OCI-LY7 (cell line): ENCODE measurements around the gene RBM20.

Experiments used
- EZH2phosphoT487 ChIP-seq: fragments of 200-600 bp; sonication (generic); IDR thresholded peaks from 2 replicates; pipeline ENCODE4 v1.6.1; 2018; ENCODE audit warnings: low read depth, borderline replicate concordance, mild to moderate bottlenecking, mixed run types, antibody characterized with exemption, low read length, moderate library complexity, mixed read lengths
- TF ChIP-seq, protein P1 (sequence below): fragments of 200-600 bp; sonication (generic); conservative IDR thresholded peaks from 2 replicates; pipeline ENCODE4 v1.5.1; 2014; ENCODE audit warnings: mild to moderate bottlenecking, antibody characterized with exemption, low read length, moderate library complexity, mixed read lengths

DNA sequence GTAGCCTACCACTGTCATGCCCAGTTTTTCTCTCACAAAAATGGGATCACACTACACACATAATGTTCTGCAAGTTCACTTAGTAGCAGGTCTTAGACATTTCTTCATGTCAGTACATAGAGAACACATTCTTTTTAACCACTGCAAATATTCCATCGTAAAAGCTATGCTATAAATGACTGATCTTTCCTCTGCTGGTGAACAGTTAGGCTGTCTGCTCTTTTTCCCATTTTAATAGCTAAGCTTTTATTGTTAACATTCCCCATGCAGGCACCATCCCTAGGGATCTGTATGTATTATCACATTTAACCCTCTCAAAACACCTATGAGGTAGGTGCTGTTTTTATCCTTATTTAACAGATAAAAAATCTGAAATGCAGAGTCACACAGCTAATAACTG, 181.4 kb downstream of the RBM20 start:
- TF ChIP-seq, protein P1, sequence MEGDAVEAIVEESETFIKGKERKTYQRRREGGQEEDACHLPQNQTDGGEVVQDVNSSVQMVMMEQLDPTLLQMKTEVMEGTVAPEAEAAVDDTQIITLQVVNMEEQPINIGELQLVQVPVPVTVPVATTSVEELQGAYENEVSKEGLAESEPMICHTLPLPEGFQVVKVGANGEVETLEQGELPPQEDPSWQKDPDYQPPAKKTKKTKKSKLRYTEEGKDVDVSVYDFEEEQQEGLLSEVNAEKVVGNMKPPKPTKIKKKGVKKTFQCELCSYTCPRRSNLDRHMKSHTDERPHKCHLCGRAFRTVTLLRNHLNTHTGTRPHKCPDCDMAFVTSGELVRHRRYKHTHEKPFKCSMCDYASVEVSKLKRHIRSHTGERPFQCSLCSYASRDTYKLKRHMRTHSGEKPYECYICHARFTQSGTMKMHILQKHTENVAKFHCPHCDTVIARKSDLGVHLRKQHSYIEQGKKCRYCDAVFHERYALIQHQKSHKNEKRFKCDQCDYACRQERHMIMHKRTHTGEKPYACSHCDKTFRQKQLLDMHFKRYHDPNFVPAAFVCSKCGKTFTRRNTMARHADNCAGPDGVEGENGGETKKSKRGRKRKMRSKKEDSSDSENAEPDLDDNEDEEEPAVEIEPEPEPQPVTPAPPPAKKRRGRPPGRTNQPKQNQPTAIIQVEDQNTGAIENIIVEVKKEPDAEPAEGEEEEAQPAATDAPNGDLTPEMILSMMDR = no peak
- no peak for TF ChIP-seq EZH2phosphoT487
